HuH-7.5 (cell line): ENCODE results near the gene HEPH.
"Not testable (repeated sequence)": the region's sequence is repeated elsewhere in the genome, so short reads cannot be mapped to it uniquely, and the experiment has no call there.

Source experiments
- DNase-seq: peaks from one replicate; pipeline ENCODE4 v3.0.0; 2011; ENCODE audit warnings: low spot score

HEPH gene

GRCh38 chrX:66203114-66203513 is 39.1 kb downstream of the HEPH start:
- no peak for DNase-seq

GRCh38 chrX:66221856-66222255 is 57.8 kb downstream of the HEPH start:
- DNase-seq = no peak

GRCh38 chrX:66232296-66232695 is 68.2 kb downstream of the HEPH start:
- DNase-seq = no peak

- DNase-seq = no peak
Measured at GRCh38 chrX:66233209-66233608, 69.2 kb downstream of the HEPH start.

- DNase-seq = not testable (repeated sequence)
Measured at GRCh38 chrX:66233904-66234303, 69.9 kb downstream of the HEPH start.

- DNase-seq = no peak
Measured at GRCh38 chrX:66255359-66255967, 91.4 kb downstream of the HEPH start.

- no peak for DNase-seq
Measured at GRCh38 chrX:66262807-66263206, 98.8 kb downstream of the HEPH start.
